K562 (cell line): ENCODE results near the gene PITHD1. TPM values are rescaled to one million over a fixed set of nuclear protein-coding genes. Genes with fewer than 3 reads are reported as not detected.

Experiments used
- AFF4 ChIP-seq: sonication (generic); formaldehyde crosslinking; IDR thresholded peaks from 2 replicates; pipeline ENCODE4 v1.8.0; 2023; ENCODE audit warnings: mild to moderate bottlenecking, missing genetic modification reagents
- BRD9 ChIP-seq: fragments of 450-650 bp; IDR thresholded peaks from 2 replicates; pipeline ENCODE4 v1.6.1; 2018; ENCODE audit warnings: low read depth; ENCODE audit not compliant: partially characterized antibody
- FOXJ3 ChIP-seq: sonication (generic); formaldehyde crosslinking; IDR thresholded peaks from 2 replicates; pipeline ENCODE4 v1.4.0; 2020; ENCODE audit warnings: mild to moderate bottlenecking, missing genetic modification reagents
- GMEB1 ChIP-seq: fragments of 250-450 bp; sonication (Bioruptor Pico); IDR thresholded peaks from 2 replicates; pipeline ENCODE4 v1.4.0; 2020; ENCODE audit warnings: mild to moderate bottlenecking
- GTF2B ChIP-seq: IDR thresholded peaks from 2 replicates; pipeline ENCODE4 v1.6.1; 2011; ENCODE audit not compliant: insufficient read length; ENCODE audit errors: extremely low read depth
- HINFP ChIP-seq: fragments of 450-650 bp; conservative IDR thresholded peaks from 2 replicates; pipeline ENCODE4 v1.6.1; 2016; ENCODE audit warnings: missing genetic modification characterization, low read depth, mild to moderate bottlenecking, control low read depth, missing compliant biosample characterization
- NCOA6 ChIP-seq: fragments of 450-650 bp; IDR thresholded peaks from 2 replicates; pipeline ENCODE4 v1.6.1; 2017; ENCODE audit warnings: mild to moderate bottlenecking
- POLR2AphosphoS2 ChIP-seq: IDR thresholded peaks from 2 replicates; pipeline ENCODE4 v1.6.1; 2012; ENCODE audit warnings: low read length, improper control_type of control experiment
- POLR3G ChIP-seq: IDR thresholded peaks from 2 replicates; pipeline ENCODE4 v1.6.1; 2011; ENCODE audit not compliant: insufficient read length, insufficient replicate concordance; ENCODE audit errors: extremely low read depth
- RAD51 ChIP-seq: fragments of 450-650 bp; IDR thresholded peaks from 2 replicates; pipeline ENCODE4 v1.7.1; 2016; ENCODE audit warnings: low read depth, mild to moderate bottlenecking, borderline replicate concordance
- SRSF7 ChIP-seq: fragments of 200-400 bp; formaldehyde crosslinking; optimal IDR thresholded peaks from 2 replicates; pipeline ENCODE3; 2017; ENCODE audit warnings: mild to moderate bottlenecking, low read depth, low read length
- ZBTB26 ChIP-seq: fragments of 450-650 bp; formaldehyde crosslinking; IDR thresholded peaks from 2 replicates; pipeline ENCODE4 v1.4.0; 2022; ENCODE audit warnings: missing genetic modification characterization
- ZFP30 ChIP-seq: fragments of 250-450 bp; sonication (Bioruptor Pico); IDR thresholded peaks from 2 replicates; pipeline ENCODE4 v1.8.0; 2022; ENCODE audit warnings: moderate library complexity, mild to moderate bottlenecking, inconsistent platforms, borderline replicate concordance
- ZNF212 ChIP-seq: fragments of 450-650 bp; formaldehyde crosslinking; IDR thresholded peaks from 2 replicates; pipeline ENCODE4 v1.4.0; 2020; ENCODE audit warnings: mild to moderate bottlenecking
- ZNF398 ChIP-seq: fragments of 250-450 bp; sonication (Bioruptor Pico); IDR thresholded peaks from 2 replicates; pipeline ENCODE4 v1.8.0; 2021; ENCODE audit warnings: moderate library complexity, mild to moderate bottlenecking, inconsistent platforms
- polyA plus RNA-seq, 8 experiments: library from polyadenylated mRNA; depleted of rRNA in 4 of 8; stranded (reverse) in 5 of 8; unstranded in 3 of 8; fragments of >200 nt; fragmentation: Nextera tagmentation in 2 of 8; fragmentation: Illumina TruSeq in 1 of 8; extraction: Ambion mirVana in 2 of 8; extraction: Trizol in 1 of 8; gene quantifications; 2 replicates each; pipeline versions ENCODE4 v1.2.1 to v1.2.3, GENCODE V29; 2011 to 2014; ENCODE audit warnings: inconsistent platforms in 1 of 8, missing spikeins in 1 of 8
- total RNA-seq, 7 experiments: library from RNA; depleted of rRNA in 6 of 7; stranded (reverse); fragments of >200 nt in 6 of 7; fragmentation: Illumina TruSeq in 2 of 7; extraction: Trizol in 2 of 7; gene quantifications; 2 replicates each; pipeline versions ENCODE4 v1.2.1 to v1.2.3, GENCODE V29; 2011 to 2021; ENCODE audit warnings: low replicate concordance in 1 of 7

The PITHD1 gene
- total and polyA plus RNA-seq, 9 of the 15 experiments (the other 6 are each of a cell fraction or from before 2014, with no cell fraction given), result 46.5 to 175 (median 149) TPM

- no peak for TF ChIP-seq POLR3G
- no peak for TF ChIP-seq SRSF7
- TF ChIP-seq ZNF212 (CRISPR knock-in tag), result no peak
- TF ChIP-seq GTF2B, result peak; percentile 19
- TF ChIP-seq AFF4 (CRISPR knock-in tag), result peak; percentile 97
- TF ChIP-seq ZFP30 (CRISPR knock-in tag), result no peak
- TF ChIP-seq BRD9, result no peak
- TF ChIP-seq ZNF398 (CRISPR knock-in tag), result no peak
- TF ChIP-seq NCOA6, result no peak
- no peak; the same call in none of the 2 replicates for TF ChIP-seq GMEB1 (CRISPR knock-in tag)
- no peak for TF ChIP-seq HINFP (tag)
- no peak for TF ChIP-seq ZBTB26 (CRISPR knock-in tag)
- peak; percentile 80; the same call in 1 of the 2 replicates for TF ChIP-seq POLR2AphosphoS2
- TF ChIP-seq RAD51, result peak; percentile 39; the same call in 1 of the 2 replicates
- no peak for TF ChIP-seq FOXJ3 (CRISPR knock-in tag)
These were observed at the start of gene PITHD1 (continued) for GRCh38 chr1:23777979-23778814.
